Fibroblast of pulmonary artery (primary cell): ENCODE results near the gene ABO.
"Not testable (repeated sequence)": the region's sequence is repeated elsewhere in the genome, so short reads cannot be mapped to it uniquely, and the experiment has no call there.

Experiments
- DNase-seq: peaks from one replicate; pipeline ENCODE4 v3.0.0-alpha.2; 2010; ENCODE audit warnings: low read depth
- H3K4me3 ChIP-seq: replicated peaks from 2 replicates; pipeline ENCODE4 v1.5.1; 2011; ENCODE audit warnings: low read depth, mild to moderate bottlenecking, control low read depth, low read length, moderate library complexity
- CTCF ChIP-seq: IDR thresholded peaks from 2 replicates; pipeline ENCODE4 v1.5.1; 2011; ENCODE audit warnings: mild to moderate bottlenecking, control low read depth, low read length, inconsistent platforms; ENCODE audit errors: missing control alignments

The ABO gene

GRCh38 chr9:133304158-133304470, 29.1 kb upstream of the ABO start:
- DNase-seq: no peak
- H3K4me3 ChIP-seq: no peak overlapping the region
- no peak for TF ChIP-seq CTCF

- no peak overlapping the region for H3K4me3 ChIP-seq
- no peak for TF ChIP-seq CTCF
- DNase-seq: no peak
Measured at GRCh38 chr9:133303266-133304157, 28.5 kb upstream of the ABO start.

- TF ChIP-seq CTCF: no peak
- H3K4me3 ChIP-seq: no peak overlapping the region
- DNase-seq: no peak
Measured at GRCh38 chr9:133301253-133302230, 26.5 kb upstream of the ABO start.

GRCh38 chr9:133299996-133300395, 25.0 kb upstream of the ABO start:
- not testable (repeated sequence) for H3K4me3 ChIP-seq, DNase-seq

- no peak for TF ChIP-seq CTCF
- H3K4me3 ChIP-seq: no peak overlapping the region
- DNase-seq: no peak
Measured at GRCh38 chr9:133294257-133294656, 19.3 kb upstream of the ABO start.

- TF ChIP-seq CTCF: no peak
- no peak for DNase-seq
- no peak overlapping the region for H3K4me3 ChIP-seq
Measured at GRCh38 chr9:133290751-133291302, 15.8 kb upstream of the ABO start.

GRCh38 chr9:133286523-133286922, 11.5 kb upstream of the ABO start:
- DNase-seq: peak; percentile 39
- H3K4me3 ChIP-seq: no peak overlapping the region
- TF ChIP-seq CTCF: no peak
